Thyroid gland (tissue), 4 donors: Measurements from ENCODE around the gene CDH4.

Experiments used
- POLR2A ChIP-seq, 2 donors: fragments of 450-650 bp; IDR thresholded peaks; one replicate each; pipeline ENCODE4 v1.6.1; 2017; ENCODE audit warnings: antibody characterized with exemption in 2 of 2, mild to moderate bottlenecking in 2 of 2, moderate library complexity in 1 of 2
- TF ChIP-seq, protein P1 (sequence below), 6 experiments: fragments of 200-600 bp in 3 of 6; fragments of 450-650 bp in 3 of 6; sonication (generic) in 3 of 6; IDR thresholded peaks; one replicate each; pipeline ENCODE4 v1.5.1; 2016 to 2019; ENCODE audit warnings: antibody characterized with exemption in 6 of 6, mild to moderate bottlenecking in 2 of 6, inconsistent platforms in 1 of 6, moderate library complexity in 1 of 6

DNA sequence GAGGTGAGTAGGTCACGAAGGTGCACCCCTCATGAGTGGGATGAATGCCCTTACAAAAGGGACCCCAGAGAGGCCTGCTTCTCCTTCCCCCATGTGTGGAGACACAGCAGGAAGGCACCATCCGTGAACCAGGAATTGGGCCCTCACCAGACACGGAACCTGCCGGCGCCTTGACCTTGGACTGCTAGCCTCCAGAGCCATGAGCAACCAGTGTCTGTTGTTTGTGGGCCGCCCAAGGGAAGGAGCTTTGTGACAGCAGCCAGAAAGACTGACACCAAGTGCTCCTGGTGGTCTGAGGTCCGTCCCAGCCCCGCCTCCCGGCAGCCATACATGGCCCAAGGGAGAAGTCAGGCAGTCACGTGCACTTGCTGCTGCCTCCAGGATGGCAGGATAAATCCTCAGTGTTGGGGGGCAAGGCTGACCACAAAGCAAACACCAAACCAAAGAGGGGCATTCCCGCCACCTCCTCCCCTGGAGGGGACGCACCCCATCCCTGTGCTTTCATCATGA lies 29.3 kb downstream of the CDH4 start:
- TF ChIP-seq, protein P1, sequence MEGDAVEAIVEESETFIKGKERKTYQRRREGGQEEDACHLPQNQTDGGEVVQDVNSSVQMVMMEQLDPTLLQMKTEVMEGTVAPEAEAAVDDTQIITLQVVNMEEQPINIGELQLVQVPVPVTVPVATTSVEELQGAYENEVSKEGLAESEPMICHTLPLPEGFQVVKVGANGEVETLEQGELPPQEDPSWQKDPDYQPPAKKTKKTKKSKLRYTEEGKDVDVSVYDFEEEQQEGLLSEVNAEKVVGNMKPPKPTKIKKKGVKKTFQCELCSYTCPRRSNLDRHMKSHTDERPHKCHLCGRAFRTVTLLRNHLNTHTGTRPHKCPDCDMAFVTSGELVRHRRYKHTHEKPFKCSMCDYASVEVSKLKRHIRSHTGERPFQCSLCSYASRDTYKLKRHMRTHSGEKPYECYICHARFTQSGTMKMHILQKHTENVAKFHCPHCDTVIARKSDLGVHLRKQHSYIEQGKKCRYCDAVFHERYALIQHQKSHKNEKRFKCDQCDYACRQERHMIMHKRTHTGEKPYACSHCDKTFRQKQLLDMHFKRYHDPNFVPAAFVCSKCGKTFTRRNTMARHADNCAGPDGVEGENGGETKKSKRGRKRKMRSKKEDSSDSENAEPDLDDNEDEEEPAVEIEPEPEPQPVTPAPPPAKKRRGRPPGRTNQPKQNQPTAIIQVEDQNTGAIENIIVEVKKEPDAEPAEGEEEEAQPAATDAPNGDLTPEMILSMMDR (IDR thresholded peaks at IDR 0.05) = no peak
- TF ChIP-seq POLR2A (IDR thresholded peaks at IDR 0.05) = no peak
